HepG2 (cell line): ENCODE results near the gene ENTREP3. TPM values are rescaled to one million over a fixed set of nuclear protein-coding genes. Genes with fewer than 3 reads are reported as not detected.

Experiments used
- ARID2 ChIP-seq: sonication (generic); formaldehyde crosslinking; IDR thresholded peaks from 2 replicates; pipeline ENCODE4 v1.8.1; 2022; ENCODE audit warnings: mild to moderate bottlenecking, missing genetic modification reagents, borderline replicate concordance
- FOSL2 ChIP-seq: sonication (generic); formaldehyde crosslinking; IDR thresholded peaks from 2 replicates; pipeline ENCODE4 v1.4.0; 2020; ENCODE audit warnings: missing genetic modification reagents
- FOXA3 ChIP-seq: IDR thresholded peaks from 2 replicates; pipeline ENCODE4 v1.6.1; 2016; ENCODE audit warnings: missing genetic modification reagents, missing compliant biosample characterization
- HDAC2 ChIP-seq: sonication (generic); formaldehyde crosslinking; IDR thresholded peaks from 2 replicates; pipeline ENCODE4 v1.4.0; 2020; ENCODE audit warnings: missing genetic modification reagents
- HES4 ChIP-seq: sonication (generic); formaldehyde crosslinking; IDR thresholded peaks from 2 replicates; pipeline ENCODE4 v1.9.0; 2021; ENCODE audit warnings: mild to moderate bottlenecking, missing genetic modification reagents, borderline replicate concordance
- HNRNPH1 ChIP-seq: fragments of 200-400 bp; formaldehyde crosslinking; optimal IDR thresholded peaks from 2 replicates; pipeline ENCODE3; 2017; ENCODE audit warnings: mild to moderate bottlenecking, low read depth, low read length
- KLF13 ChIP-seq: sonication (generic); formaldehyde crosslinking; IDR thresholded peaks from 2 replicates; pipeline ENCODE4 v1.4.0; 2020; ENCODE audit warnings: mild to moderate bottlenecking, missing genetic modification reagents
- NCOR1 ChIP-seq: fragments of 200-600 bp; sonication (generic); IDR thresholded peaks from 2 replicates; pipeline ENCODE4 v1.7.0; 2017; ENCODE audit warnings: antibody characterized with exemption, low read length, borderline replicate concordance
- PPARG ChIP-seq: conservative IDR thresholded peaks from 2 replicates; pipeline ENCODE4 v1.6.1; 2016; ENCODE audit warnings: missing biosample characterization, missing genetic modification reagents
- RBAK ChIP-seq: sonication (generic); formaldehyde crosslinking; IDR thresholded peaks from 2 replicates; pipeline ENCODE4 v1.5.1; 2020; ENCODE audit warnings: mild to moderate bottlenecking, missing genetic modification reagents
- SALL1 ChIP-seq: sonication (generic); formaldehyde crosslinking; IDR thresholded peaks from 2 replicates; pipeline ENCODE4 v1.8.0; 2022; ENCODE audit warnings: mild to moderate bottlenecking, missing genetic modification reagents
- SNRNP70 ChIP-seq: fragments of 200-400 bp; formaldehyde crosslinking; IDR thresholded peaks from 2 replicates; pipeline ENCODE4 v1.6.1; 2017; ENCODE audit warnings: mild to moderate bottlenecking, low read depth, low read length, moderate library complexity
- TCF12 ChIP-seq, 2 experiments: fragments of 450-650 bp in 1 of 2; sonication (generic) in 1 of 2; formaldehyde crosslinking in 1 of 2; IDR thresholded peaks; 2 replicates each; pipeline versions ENCODE4 v1.6.1 to v1.8.0; 2017 to 2022; ENCODE audit warnings: antibody characterized with exemption in 1 of 2, mild to moderate bottlenecking in 1 of 2, missing genetic modification reagents in 1 of 2, moderate library complexity in 1 of 2
- TGIF2 ChIP-seq: IDR thresholded peaks from 2 replicates; pipeline ENCODE4 v1.6.1; 2016; ENCODE audit warnings: control low read depth, missing compliant biosample characterization
- ZBTB21 ChIP-seq: sonication (generic); formaldehyde crosslinking; IDR thresholded peaks from 2 replicates; pipeline ENCODE4 v1.4.0; 2020; ENCODE audit warnings: missing genetic modification reagents
- ZBTB38 ChIP-seq: sonication (generic); formaldehyde crosslinking; IDR thresholded peaks from 2 replicates; pipeline ENCODE4 v1.5.1; 2020; ENCODE audit warnings: mild to moderate bottlenecking, missing genetic modification reagents
- ZNF230 ChIP-seq: sonication (generic); formaldehyde crosslinking; IDR thresholded peaks from 2 replicates; pipeline ENCODE4 v1.4.0; 2020; ENCODE audit warnings: mild to moderate bottlenecking, missing genetic modification reagents
- ZNF350 ChIP-seq: sonication (generic); formaldehyde crosslinking; IDR thresholded peaks from 2 replicates; pipeline ENCODE4 v1.4.0; 2020; ENCODE audit warnings: mild to moderate bottlenecking, low read depth, missing genetic modification reagents, borderline replicate concordance
- ZNF441 ChIP-seq: sonication (generic); formaldehyde crosslinking; IDR thresholded peaks from 2 replicates; pipeline ENCODE4 v1.7.0; 2021; ENCODE audit warnings: missing genetic modification reagents, borderline replicate concordance
- ZNF615 ChIP-seq: sonication (generic); formaldehyde crosslinking; IDR thresholded peaks from 2 replicates; pipeline ENCODE4 v1.5.0; 2020; ENCODE audit warnings: mild to moderate bottlenecking, missing genetic modification reagents, borderline replicate concordance
- ZNF619 ChIP-seq: sonication (generic); formaldehyde crosslinking; IDR thresholded peaks from 2 replicates; pipeline ENCODE4 v1.4.0; 2020; ENCODE audit warnings: mild to moderate bottlenecking, missing genetic modification reagents
- ZNF772 ChIP-seq: sonication (generic); formaldehyde crosslinking; IDR thresholded peaks from 2 replicates; pipeline ENCODE4 v1.5.0; 2020; ENCODE audit warnings: mild to moderate bottlenecking, missing genetic modification reagents
- ZSCAN31 ChIP-seq: sonication (generic); formaldehyde crosslinking; IDR thresholded peaks from 2 replicates; pipeline ENCODE4 v1.5.0; 2020; ENCODE audit warnings: low read depth, mild to moderate bottlenecking, missing genetic modification reagents
- polyA plus RNA-seq, 8 experiments: library from polyadenylated mRNA; depleted of rRNA in 3 of 8; stranded (reverse) in 7 of 8; unstranded in 1 of 8; fragments of >200 nt; fragmentation: Illumina TruSeq in 4 of 8; extraction: Trizol in 4 of 8; gene quantifications; 2 replicates each; pipeline versions ENCODE4 v1.2.1 to v1.2.3, GENCODE V29; 2011 to 2016; ENCODE audit warnings: low read depth in 4 of 8, missing spikeins in 1 of 8, mixed read lengths in 1 of 8; ENCODE audit not compliant: insufficient read depth in 1 of 8
- total RNA-seq, 5 experiments: library from RNA; depleted of rRNA; stranded (reverse); fragments of >200 nt; fragmentation: Illumina TruSeq; extraction: Trizol; gene quantifications; 2 replicates each; pipeline ENCODE4 v1.2.3, GENCODE V29; 2016; ENCODE audit warnings: low read depth in 1 of 5
- TF ChIP-seq, protein P1 (sequence below): IDR thresholded peaks from 2 replicates; pipeline ENCODE4 v1.6.1; 2018; ENCODE audit warnings: missing genetic modification reagents
- TF ChIP-seq, protein P2 (sequence below): IDR thresholded peaks from 2 replicates; pipeline ENCODE4 v1.6.1; 2012; ENCODE audit warnings: inconsistent platforms
- TF ChIP-seq, protein P3 (sequence below): sonication (generic); formaldehyde crosslinking; IDR thresholded peaks from 2 replicates; pipeline ENCODE4 v1.4.0; 2020; ENCODE audit warnings: missing genetic modification reagents, mild to moderate bottlenecking, borderline replicate concordance

Gene ENTREP3
- total and polyA plus RNA-seq, 2 of the 13 experiments (the other 11 are each of a cell fraction or from before 2014, with no cell fraction given), result 4.1 to 9.9 TPM

DNA sequence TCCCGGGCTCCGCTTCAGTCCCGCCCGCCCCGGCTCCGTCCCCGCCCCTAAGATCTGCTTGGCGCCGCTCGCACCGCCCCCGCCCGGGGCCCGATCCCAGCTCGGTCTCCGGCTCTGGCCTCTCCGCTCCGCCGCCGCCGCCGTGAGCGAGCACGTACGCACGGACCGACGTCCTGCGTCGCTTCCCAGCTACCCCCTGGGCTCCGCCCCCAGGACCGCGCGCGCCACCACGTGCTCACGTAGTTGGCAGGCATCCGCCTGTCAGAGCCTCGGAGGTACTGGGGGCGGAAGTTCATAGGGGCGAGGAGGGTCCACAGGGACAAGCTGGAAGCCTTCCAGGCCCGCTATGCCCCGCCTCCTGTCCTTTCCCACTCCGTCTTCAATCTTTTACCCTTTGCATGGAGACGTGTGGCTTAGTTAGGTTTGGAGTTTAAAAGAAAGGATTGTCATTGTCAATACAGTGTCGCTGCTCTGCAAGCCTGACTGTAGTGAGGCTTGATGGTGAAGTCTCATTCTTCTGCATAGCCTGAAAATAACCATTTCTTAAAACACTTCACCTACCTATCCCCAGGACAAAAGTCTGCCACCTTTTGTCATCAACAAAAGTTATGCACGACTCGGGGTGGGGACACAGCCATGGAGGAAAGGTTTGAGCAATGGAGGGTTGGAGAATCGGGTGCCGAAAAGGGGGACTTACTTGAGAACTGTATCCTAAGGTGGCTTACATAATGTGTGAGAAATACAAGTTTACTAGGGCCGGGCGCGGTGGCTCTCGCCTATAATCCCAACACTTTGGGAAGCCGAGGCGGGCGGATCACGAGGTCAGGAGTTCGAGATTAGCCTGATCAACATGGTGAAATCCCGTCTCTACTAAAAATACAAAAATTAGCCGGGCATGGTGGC, 18.3 kb upstream of the ENTREP3 start, which contains the start of gene CLK2 (continued):
- TF ChIP-seq PPARG (peak; percentile 46; the same call in 1 of the 2 replicates), ZNF619 (no peak), ZNF772 (CRISPR knock-in tag) (peak; percentile 88; the same call in 1 of the 2 replicates), ZSCAN31 (CRISPR knock-in tag) (peak; percentile 74), ZNF350 (CRISPR knock-in tag) (peak; percentile 72), ARID2 (CRISPR knock-in tag) (0 out of 2 replicates have a peak, but pooled peaks have one; percentile 42), HNRNPH1 (no peak), ZNF615 (CRISPR knock-in tag) (no peak), RBAK (CRISPR knock-in tag) (no peak), KLF13 (CRISPR knock-in tag) (no peak), TCF12 (IDR thresholded peaks at IDR 0.05) (no peak), TCF12 (CRISPR knock-in tag; IDR thresholded peaks at IDR 0.05) (no peak), SNRNP70 (no peak), ZNF230 (CRISPR knock-in tag) (no peak), ZNF441 (CRISPR knock-in tag) (peak; percentile 24; the same call in 1 of the 2 replicates), FOSL2 (CRISPR knock-in tag) (peak; percentile 34; the same call in 1 of the 2 replicates), TGIF2 (CRISPR knock-in tag) (peak; percentile 81), NCOR1 (peak; percentile 42; the same call in 1 of the 2 replicates), HES4 (CRISPR knock-in tag) (peak; percentile 79; the same call in 1 of the 2 replicates), HDAC2 (CRISPR knock-in tag) (peak; percentile 77; the same call in 1 of the 2 replicates), FOXA3 (CRISPR knock-in tag) (peak; percentile 52; the same call in 1 of the 2 replicates), ZBTB38 (CRISPR knock-in tag) (peak; percentile 10; the same call in 1 of the 2 replicates), SALL1 (CRISPR knock-in tag) (peak; percentile 88; the same call in 1 of the 2 replicates), ZBTB21 (CRISPR knock-in tag) (no peak)
- TF ChIP-seq, protein P1, sequence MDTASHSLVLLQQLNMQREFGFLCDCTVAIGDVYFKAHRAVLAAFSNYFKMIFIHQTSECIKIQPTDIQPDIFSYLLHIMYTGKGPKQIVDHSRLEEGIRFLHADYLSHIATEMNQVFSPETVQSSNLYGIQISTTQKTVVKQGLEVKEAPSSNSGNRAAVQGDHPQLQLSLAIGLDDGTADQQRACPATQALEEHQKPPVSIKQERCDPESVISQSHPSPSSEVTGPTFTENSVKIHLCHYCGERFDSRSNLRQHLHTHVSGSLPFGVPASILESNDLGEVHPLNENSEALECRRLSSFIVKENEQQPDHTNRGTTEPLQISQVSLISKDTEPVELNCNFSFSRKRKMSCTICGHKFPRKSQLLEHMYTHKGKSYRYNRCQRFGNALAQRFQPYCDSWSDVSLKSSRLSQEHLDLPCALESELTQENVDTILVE (CRISPR knock-in tag), result peak; percentile 93
- TF ChIP-seq, protein P2, sequence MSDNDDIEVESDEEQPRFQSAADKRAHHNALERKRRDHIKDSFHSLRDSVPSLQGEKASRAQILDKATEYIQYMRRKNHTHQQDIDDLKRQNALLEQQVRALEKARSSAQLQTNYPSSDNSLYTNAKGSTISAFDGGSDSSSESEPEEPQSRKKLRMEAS, result peak; percentile 98
- TF ChIP-seq, protein P3, sequence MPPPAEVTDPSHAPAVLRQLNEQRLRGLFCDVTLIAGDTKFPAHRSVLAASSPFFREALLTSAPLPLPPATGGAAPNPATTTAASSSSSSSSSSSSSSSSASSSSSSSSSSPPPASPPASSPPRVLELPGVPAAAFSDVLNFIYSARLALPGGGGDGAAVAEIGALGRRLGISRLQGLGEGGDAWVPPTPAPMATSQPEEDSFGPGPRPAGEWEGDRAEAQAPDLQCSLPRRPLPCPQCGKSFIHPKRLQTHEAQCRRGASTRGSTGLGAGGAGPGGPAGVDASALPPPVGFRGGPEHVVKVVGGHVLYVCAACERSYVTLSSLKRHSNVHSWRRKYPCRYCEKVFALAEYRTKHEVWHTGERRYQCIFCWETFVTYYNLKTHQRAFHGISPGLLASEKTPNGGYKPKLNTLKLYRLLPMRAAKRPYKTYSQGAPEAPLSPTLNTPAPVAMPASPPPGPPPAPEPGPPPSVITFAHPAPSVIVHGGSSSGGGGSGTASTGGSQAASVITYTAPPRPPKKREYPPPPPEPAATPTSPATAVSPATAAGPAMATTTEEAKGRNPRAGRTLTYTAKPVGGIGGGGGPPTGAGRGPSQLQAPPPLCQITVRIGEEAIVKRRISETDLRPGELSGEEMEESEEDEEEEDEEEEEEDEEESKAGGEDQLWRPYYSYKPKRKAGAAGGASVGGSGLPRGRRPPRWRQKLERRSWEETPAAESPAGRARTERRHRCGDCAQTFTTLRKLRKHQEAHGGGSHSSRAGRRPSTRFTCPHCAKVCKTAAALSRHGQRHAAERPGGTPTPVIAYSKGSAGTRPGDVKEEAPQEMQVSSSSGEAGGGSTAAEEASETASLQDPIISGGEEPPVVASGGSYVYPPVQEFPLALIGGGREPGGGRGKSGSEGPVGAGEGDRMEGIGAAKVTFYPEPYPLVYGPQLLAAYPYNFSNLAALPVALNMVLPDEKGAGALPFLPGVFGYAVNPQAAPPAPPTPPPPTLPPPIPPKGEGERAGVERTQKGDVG (CRISPR knock-in tag), result no peak
